ENCODE measurements around the gene ERC2. TPM values are rescaled to one million over a fixed set of nuclear protein-coding genes. Genes with fewer than 3 reads are reported as not detected.

ERC2 gene
- total and polyA plus RNA-seq, 12 donors, result 0.22 to 4.2 (median 1.7) TPM

- 75 to 83% methylated on average over 1 of the region's 1 CpG for WGBS, 2 donors
- ATAC-seq (no peak), DNase-seq (no peak)
- H3K9me3 ChIP-seq, result peaks cover 0 to 2% (median 0%) of the 10 kb centered on the region in 11 donors
- no peak overlapping the region for H3K4me3 ChIP-seq
- H3K27ac ChIP-seq, result no peak overlapping the region
- no peaks in the 10 kb centered on the region for H3K4me1 ChIP-seq
- no peaks in the 10 kb centered on the region for H3K27me3 ChIP-seq
- no peak for TF ChIP-seq CTCF (IDR thresholded peaks at IDR 0.05)
- no peaks in the 10 kb centered on the region for H3K36me3 ChIP-seq
- intact Hi-C loops (cut with DNase I), result no loop called here
Observed at GRCh38 chr3:55797084-55797483, 671.2 kb downstream of the ERC2 start.

GRCh38 chr3:55796533-55796932 is 671.7 kb downstream of the ERC2 start:
- no peaks in the 10 kb centered on the region for H3K4me1 ChIP-seq
- H3K27me3 ChIP-seq, result no peaks in the 10 kb centered on the region
- H3K9me3 ChIP-seq, result peaks cover 0 to 2% (median 0%) of the 10 kb centered on the region in 11 donors
- DNase-seq (no peak), ATAC-seq (no peak)
- H3K27ac ChIP-seq, result no peak overlapping the region
- H3K4me3 ChIP-seq, result no peak overlapping the region
- WGBS, 2 donors, result 61 to 75% methylated on average over 5 of the region's 5 CpGs
- intact Hi-C loops (cut with DNase I), result no loop called here
- H3K36me3 ChIP-seq, result no peaks in the 10 kb centered on the region
- TF ChIP-seq CTCF (IDR thresholded peaks at IDR 0.05), result no peak

GRCh38 chr3:55795746-55796145 is 672.5 kb downstream of the ERC2 start:
- intact Hi-C loops (cut with DNase I), result no loop called here
- Histone ChIP-seq H3K4me1 (no peaks in the 10 kb centered on the region), H3K9me3 (peaks cover 0 to 2% (median 0%) of the 10 kb centered on the region in 11 donors), H3K27me3 (no peaks in the 10 kb centered on the region), H3K36me3 (no peaks in the 10 kb centered on the region), H3K27ac (no peak overlapping the region), H3K4me3 (no peak overlapping the region)
- no peak for TF ChIP-seq CTCF (IDR thresholded peaks at IDR 0.05)
- ATAC-seq (no peak), DNase-seq (no peak)
- 93 to 100% methylated on average over 1 of the region's 1 CpG for WGBS, 2 donors

GRCh38 chr3:55795296-55795695 is 673.0 kb downstream of the ERC2 start:
- H3K9me3 ChIP-seq, result peaks cover 0 to 2% (median 0%) of the 10 kb centered on the region in 11 donors
- no peak for TF ChIP-seq CTCF (IDR thresholded peaks at IDR 0.05)
- ATAC-seq (no peak), DNase-seq (no peak)
- H3K27ac ChIP-seq, result no peak overlapping the region
- H3K4me3 ChIP-seq, result no peak overlapping the region
- H3K36me3 ChIP-seq, result no peaks in the 10 kb centered on the region
- intact Hi-C loops (cut with DNase I), result no loop called here
- no peaks in the 10 kb centered on the region for H3K4me1 ChIP-seq
- WGBS, 2 donors, result 91 to 94% methylated on average over 6 of the region's 6 CpGs
- no peaks in the 10 kb centered on the region for H3K27me3 ChIP-seq

Data from heart right ventricle (tissue), 16 donors.